Mesodermal cell (in vitro differentiated cells): ENCODE data around the gene ANKRD63.
A peak's percentile ranks its signal among the peaks of the same experiment; 100 is the strongest.

Source experiments
- H3K27ac ChIP-seq: 2 replicates; pipeline ENCODE4 v1.7.0; 2013; ENCODE audit warnings: mild to moderate bottlenecking, low read depth, low read length, moderate library complexity; ENCODE audit not compliant: severe bottlenecking
- H3K36me3 ChIP-seq: 2 replicates; pipeline ENCODE4 v1.7.1; 2013; ENCODE audit warnings: mild to moderate bottlenecking, low read length, moderate library complexity; ENCODE audit not compliant: control insufficient read depth, insufficient read depth
- H3K4me1 ChIP-seq: one replicate; pipeline ENCODE4 v1.7.1; 2013; ENCODE audit warnings: mild to moderate bottlenecking, low read length; ENCODE audit not compliant: insufficient read depth, control insufficient read depth, poor library complexity, severe bottlenecking
- H3K4me3 ChIP-seq: 2 replicates; pipeline ENCODE4 v1.7.0; 2013; ENCODE audit warnings: low read length, control low read depth, mild to moderate bottlenecking; ENCODE audit not compliant: insufficient read depth, poor library complexity, severe bottlenecking; ENCODE audit errors: extremely low read depth
- H3K9me3 ChIP-seq: 2 replicates; pipeline ENCODE4 v1.7.1; 2013; ENCODE audit warnings: mild to moderate bottlenecking, low read length, moderate library complexity; ENCODE audit not compliant: control insufficient read depth
- WGBS, 2 experiments: methylation state at CpG; one replicate each; pipeline ENCODE4 v1.1.5; 2013; ENCODE audit warnings: missing lambda C conversion rate in 2 of 2; ENCODE audit not compliant: insufficient coverage in 2 of 2; 5-methylcytosine and 5-hydroxymethylcytosine counted together

ANKRD63 gene

DNA sequence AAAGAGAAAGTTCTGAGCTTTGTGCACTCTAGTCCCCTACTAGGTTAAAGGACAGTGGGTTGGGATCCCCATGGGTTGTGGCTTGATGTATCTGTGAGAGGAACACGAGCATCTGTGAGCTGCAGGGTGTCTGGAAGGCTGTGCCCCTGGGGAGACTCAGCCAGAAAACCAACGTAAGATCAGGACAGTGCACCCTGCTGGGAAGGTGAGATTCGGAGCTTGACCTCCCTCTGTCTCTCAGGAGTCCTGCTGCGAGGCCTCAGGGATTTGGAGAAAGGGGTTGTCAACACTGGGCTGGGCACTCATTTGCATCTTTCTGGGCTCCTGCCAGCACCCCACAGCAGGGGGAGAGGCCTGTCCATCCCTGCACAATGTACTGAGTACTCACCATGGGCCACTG lies 15.2 kb downstream of the ANKRD63 start:
- Histone ChIP-seq H3K36me3 (no peaks in the 10 kb centered on the region), H3K27ac (no peak overlapping the region), H3K4me3 (no peak overlapping the region), H3K4me1 (peaks cover 48% of the 10 kb centered on the region), H3K9me3 (no peaks in the 10 kb centered on the region)
- 64 to 69% methylated on average over 2 to 3 of the region's 4 CpGs for WGBS, 2 experiments

DNA sequence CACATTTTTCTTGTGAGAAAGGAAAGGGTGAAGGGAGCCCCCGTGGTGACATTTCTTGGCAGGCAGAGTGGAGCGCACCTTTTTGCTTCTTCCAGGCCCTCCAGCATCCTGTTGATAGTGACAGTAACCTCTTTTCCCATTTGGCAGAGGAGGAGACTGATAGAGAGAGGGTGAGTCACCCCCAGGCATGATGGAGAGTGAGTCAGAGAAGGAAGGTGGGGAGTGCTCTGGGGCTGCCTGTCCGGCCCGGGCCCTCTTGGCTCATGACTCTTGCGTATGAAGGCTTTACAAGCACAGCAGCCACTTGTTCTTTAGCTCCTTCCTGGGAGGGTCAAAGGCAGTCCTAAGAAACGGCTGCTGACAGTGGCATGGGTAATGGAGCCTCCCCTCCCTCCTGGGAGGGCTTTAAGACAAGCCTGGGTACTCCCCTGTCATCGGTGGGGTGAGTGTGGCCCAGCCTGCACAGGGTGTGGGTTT lies 16.0 kb downstream of the ANKRD63 start:
- Histone ChIP-seq H3K36me3 (no peaks in the 10 kb centered on the region), H3K9me3 (no peaks in the 10 kb centered on the region), H3K4me3 (no peak overlapping the region), H3K27ac (peak overlapping the region; percentile 73), H3K4me1 (peaks cover 50% of the 10 kb centered on the region)
- WGBS, 2 experiments: 15 to 46% methylated on average over 3 to 4 of the region's 7 CpGs

- no peak overlapping the region for H3K4me3 ChIP-seq
- peaks cover 50% of the 10 kb centered on the region for H3K4me1 ChIP-seq
- no peaks in the 10 kb centered on the region for H3K9me3 ChIP-seq
- no peaks in the 10 kb centered on the region for H3K36me3 ChIP-seq
- 96 to 97% methylated on average over 19 to 20 of the region's 20 CpGs for WGBS, 2 experiments
- peak overlapping the region; percentile 73 for H3K27ac ChIP-seq
These were observed 17.0 kb downstream of the ANKRD63 start for GRCh38 chr15:40265875-40266274.

DNA sequence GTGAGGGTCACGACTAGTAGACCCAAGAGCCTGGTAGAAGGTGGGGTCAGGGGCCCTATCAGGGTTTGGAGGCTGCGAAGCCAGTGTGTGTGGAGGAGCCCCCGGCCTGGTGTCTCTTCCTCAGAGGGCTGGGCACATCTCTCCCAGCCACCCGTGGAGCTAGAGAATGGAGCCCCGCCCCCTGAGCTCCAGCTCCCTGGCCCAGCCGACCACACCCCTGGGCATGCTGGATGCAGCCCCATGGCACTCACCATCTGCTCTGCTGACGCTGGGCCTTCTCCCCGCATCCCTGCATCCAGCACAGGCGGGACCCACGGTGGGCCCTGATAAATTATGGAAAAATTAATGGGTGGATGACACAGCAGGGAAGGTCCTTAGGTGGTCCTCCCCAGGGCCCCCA lies 17.5 kb downstream of the ANKRD63 start:
- H3K9me3 ChIP-seq: no peaks in the 10 kb centered on the region
- no peaks in the 10 kb centered on the region for H3K36me3 ChIP-seq
- WGBS, 2 experiments: 71 to 76% methylated on average over 4 to 10 of the region's 10 CpGs
- peaks cover 50% of the 10 kb centered on the region for H3K4me1 ChIP-seq
- H3K4me3 ChIP-seq: no peak overlapping the region
- H3K27ac ChIP-seq: no peak overlapping the region

DNA sequence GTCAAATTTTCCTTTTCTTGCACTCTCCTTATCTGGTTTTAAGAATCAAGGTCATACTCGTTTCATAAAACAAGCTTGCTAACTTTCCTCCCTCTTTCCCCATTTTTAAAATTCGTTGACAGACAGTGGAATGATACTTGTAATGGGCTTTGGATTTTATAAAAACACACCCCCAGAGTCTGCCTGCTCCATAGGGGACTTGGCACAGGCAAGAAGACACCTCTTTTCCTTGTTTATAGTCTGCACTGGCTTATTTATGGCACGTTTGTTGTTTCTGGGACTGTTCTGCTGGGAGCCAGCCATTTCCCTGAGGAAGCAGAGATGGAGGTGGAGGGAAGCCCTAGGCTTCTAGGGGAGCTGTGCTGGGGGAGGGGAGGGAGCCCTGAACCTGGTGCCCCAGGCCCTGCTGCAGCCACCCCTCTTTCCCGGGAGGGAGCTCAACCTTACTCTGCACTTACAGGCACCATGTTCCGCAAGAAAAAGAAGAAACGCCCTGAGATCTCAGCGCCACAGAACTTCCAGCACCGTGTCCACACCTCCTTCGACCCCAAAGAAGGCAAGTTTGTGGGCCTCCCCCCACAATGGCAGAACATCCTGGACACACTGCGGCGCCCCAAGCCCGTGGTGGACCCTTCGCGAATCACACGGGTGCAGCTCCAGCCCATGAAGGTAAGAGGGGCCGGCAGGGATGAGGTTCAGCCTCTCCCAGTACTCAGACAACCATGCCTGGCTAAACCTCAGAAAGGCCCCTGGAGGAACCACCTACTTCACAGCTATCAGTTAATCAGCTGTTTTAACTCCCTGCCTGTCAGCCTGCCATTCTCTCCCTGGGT lies 18.3 kb downstream of the ANKRD63 start:
- H3K36me3 ChIP-seq: no peaks in the 10 kb centered on the region
- H3K4me1 ChIP-seq: peaks cover 50% of the 10 kb centered on the region
- 92 to 93% methylated on average over 8 to 11 of the region's 16 CpGs for WGBS, 2 experiments
- H3K9me3 ChIP-seq: no peaks in the 10 kb centered on the region
- no peak overlapping the region for H3K27ac ChIP-seq
- no peak overlapping the region for H3K4me3 ChIP-seq

DNA sequence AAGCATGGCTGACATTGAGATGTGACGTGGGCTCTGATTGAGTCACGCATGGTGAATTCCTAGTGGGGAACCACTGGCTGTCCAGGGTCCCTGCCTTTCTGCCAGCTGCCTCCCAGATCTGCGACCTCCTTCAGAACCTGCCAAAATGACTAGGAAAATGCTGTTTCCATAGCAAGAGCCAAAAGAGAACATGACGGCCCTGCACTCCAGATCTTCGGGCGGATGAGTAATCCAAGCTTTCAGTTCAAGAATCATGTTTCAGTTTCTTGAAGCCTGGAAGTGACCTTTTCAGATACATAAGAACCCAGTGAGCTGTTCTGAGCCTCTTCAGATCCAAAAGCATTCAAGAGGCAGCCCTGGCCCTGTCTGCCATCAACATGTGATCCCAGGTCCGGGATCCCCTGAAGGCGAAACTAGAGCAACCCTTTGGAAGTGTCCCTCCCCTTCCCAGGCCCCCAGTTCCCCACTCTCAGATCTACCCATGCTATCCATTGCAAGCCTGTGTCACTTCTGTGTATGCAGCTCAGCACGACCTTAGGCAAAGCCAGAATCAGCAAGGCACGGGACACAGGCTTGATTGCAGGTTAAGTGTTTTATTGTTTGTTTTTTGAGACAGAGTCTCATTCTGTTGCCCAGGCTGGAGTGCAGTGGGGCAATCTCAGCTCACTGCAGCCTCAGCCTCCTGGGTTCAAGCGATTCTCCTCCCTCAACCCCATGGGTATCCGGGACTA lies 19.7 kb downstream of the ANKRD63 start:
- Histone ChIP-seq H3K9me3 (no peaks in the 10 kb centered on the region), H3K4me3 (no peak overlapping the region), H3K36me3 (no peaks in the 10 kb centered on the region), H3K4me1 (peaks cover 59% of the 10 kb centered on the region), H3K27ac (no peak overlapping the region)
- 93 to 97% methylated on average over 11 to 12 of the region's 12 CpGs for WGBS, 2 experiments

- H3K4me3 ChIP-seq: no peak overlapping the region
- H3K36me3 ChIP-seq: no peaks in the 10 kb centered on the region
- H3K27ac ChIP-seq: no peak overlapping the region
- 78 to 86% methylated on average over 5 to 6 of the region's 7 CpGs for WGBS, 2 experiments
- peaks cover 51% of the 10 kb centered on the region for H3K4me1 ChIP-seq
- H3K9me3 ChIP-seq: no peaks in the 10 kb centered on the region
These were observed 23.8 kb downstream of the ANKRD63 start for GRCh38 chr15:40259021-40259420.

GRCh38 chr15:40258544-40258943 lies 24.3 kb downstream of the ANKRD63 start:
- Histone ChIP-seq H3K4me3 (no peak overlapping the region), H3K9me3 (no peaks in the 10 kb centered on the region), H3K36me3 (no peaks in the 10 kb centered on the region), H3K4me1 (peaks cover 46% of the 10 kb centered on the region), H3K27ac (peak overlapping the region; percentile 71)
- 34 to 48% methylated on average over 7 to 8 of the region's 8 CpGs for WGBS, 2 experiments

DNA sequence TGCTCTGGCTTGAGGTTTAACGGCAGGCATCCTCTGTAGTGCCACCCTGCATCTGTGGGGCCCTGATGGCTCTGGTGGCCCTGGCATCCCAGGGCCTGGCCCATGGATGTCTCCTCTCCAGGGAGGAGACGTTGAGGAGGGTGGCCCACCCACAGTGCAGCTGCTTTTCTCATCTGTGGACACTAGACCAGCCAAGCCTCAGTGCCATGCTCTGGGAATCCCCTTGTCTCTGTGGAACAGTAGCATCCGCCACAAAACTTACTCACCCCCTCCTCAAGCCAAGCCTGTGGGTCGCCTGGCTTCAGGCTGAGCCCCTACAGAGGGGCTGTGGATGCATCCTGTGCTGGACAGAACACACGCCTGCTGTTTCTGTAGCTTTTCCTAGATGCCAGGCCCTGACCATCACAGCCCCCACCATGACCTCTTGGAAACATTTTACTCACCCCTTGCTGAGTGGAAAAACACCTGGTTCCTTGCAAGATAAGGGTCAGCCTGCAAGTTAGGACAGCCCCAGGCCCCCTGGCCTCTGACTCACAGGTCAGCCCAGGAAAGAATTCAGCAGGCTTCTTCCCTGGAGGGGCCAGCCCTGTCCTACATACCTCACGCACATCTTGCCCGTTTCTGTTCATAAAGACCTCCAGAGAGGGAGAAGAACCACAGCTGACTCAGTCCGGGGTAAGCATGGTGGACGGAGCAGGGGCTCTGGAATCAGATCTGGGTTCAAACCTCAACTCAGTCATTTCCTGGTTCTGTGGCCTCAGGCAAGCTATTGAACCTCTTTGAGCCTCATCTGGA lies 25.0 kb downstream of the ANKRD63 start:
- Histone ChIP-seq H3K4me3 (no peak overlapping the region), H3K9me3 (no peaks in the 10 kb centered on the region), H3K27ac (peak overlapping the region; percentile 71), H3K36me3 (no peaks in the 10 kb centered on the region), H3K4me1 (peaks cover 39% of the 10 kb centered on the region)
- whole genome bisulfite sequencing, 2 experiments: 82 to 83% methylated on average over 9 of the region's 9 CpGs

- WGBS, 2 experiments: 85 to 87% methylated on average over 16 to 17 of the region's 17 CpGs
- Histone ChIP-seq H3K4me1 (peaks cover 38% of the 10 kb centered on the region), H3K4me3 (no peak overlapping the region), H3K27ac (peak overlapping the region; percentile 29), H3K36me3 (no peaks in the 10 kb centered on the region), H3K9me3 (no peaks in the 10 kb centered on the region)
These were observed 26.1 kb downstream of the ANKRD63 start for GRCh38 chr15:40256638-40257235.
